Right ventricle myocardium inferior (tissue), 1 donor: ENCODE measurements around the gene CES3. TPM values are rescaled to one million over a fixed set of nuclear protein-coding genes. Genes with fewer than 3 reads are reported as not detected.
"Not testable (repeated sequence)": the region's sequence is repeated elsewhere in the genome, so short reads cannot be mapped to it uniquely, and the experiment has no call there.

Experiments used
- ATAC-seq: fragments of 200-7000 bp; cut with Tn5 transposase; one replicate; pipeline ENCODE4 v1.9.1; 2020; ENCODE audit warnings: mild to moderate bottlenecking, moderate library complexity
- DNase-seq: peaks from one replicate; pipeline ENCODE4 v3.0.0; 2021; ENCODE audit errors: missing footprints
- intact Hi-C: fragments of 100-400 bp; cut with DNase I; formaldehyde crosslinking; loops from one replicate; pipeline ENCODE4 v1.11.0; 2022
- total RNA-seq: library from RNA; stranded (reverse); fragmentation: NEBNext Ultra II Directional; extraction: Animal tissue kit (Norgen Biotek cat#: 25700); gene quantifications from one replicate; pipeline ENCODE4 v1.2.1, GENCODE V29; 2021
- donor health status: DM: no; HTN: yes; CAD: no; lungs with severe emphysema.

The CES3 gene
- total RNA-seq, 1 donor from 2014 or later = 0.78 TPM

GRCh38 chr16:66953462-66954096 is 7.5 kb upstream of the CES3 start:
- no peak for DNase-seq
- ATAC-seq = no peak
- intact Hi-C loops = no loop called here

- peak; percentile 76 for ATAC-seq
- peak; percentile 78 for DNase-seq
- intact Hi-C loops = no loop called here
Measured at GRCh38 chr16:66954097-66954659, 6.9 kb upstream of the CES3 start.

DNA sequence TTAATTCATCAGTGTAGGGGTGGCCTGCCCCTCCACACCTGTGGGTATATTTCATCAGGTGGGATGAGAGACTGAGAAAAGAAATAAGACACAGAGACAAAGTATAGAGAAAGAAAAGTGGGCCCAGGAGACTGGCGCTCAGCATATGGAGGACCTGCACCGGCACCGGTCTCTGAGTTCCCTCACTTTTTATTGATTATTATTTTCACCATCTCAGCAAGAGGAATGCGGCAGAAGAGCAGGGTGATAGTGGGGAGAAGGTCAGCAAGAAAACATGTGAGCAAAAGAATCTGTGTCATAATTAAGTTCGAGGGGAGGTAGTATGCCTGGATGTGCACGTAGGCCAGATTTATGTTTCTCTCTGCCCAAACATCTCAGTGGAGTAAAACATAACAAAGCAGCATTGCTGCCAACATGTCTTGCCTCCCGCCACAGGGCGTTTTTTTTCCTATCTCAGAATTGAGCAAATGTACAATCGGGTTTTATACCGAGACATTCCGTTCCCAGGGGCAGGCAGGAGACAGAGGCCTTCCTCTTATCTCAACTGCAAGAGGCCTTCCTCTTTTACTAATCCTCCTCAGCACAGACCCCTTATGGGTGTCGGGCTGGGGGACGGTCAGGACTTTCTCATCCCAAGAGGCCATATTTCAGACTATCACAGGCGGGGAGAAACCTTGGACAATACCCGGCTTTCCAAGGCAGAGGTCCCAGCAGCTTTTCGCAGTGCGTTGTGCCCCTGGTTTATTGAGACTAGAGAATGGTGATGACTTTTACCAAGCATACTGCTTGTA is 5.5 kb upstream of the CES3 start:
- ATAC-seq, DNase-seq, intact Hi-C loops: not testable (repeated sequence)

DNA sequence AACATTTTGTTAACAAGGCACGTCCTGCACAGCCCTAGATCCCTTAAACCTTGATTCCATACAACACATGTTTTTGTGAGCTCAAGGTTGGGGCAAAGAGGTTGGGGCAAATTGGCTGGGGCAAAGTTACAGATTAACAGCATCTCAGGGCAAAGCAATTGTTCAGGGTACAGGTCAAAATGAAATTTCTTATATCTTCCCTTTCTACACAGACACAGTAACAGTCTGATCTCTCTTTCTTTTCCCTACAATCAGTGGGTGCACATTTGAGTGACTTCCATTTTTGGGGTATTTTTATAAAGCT is 5.0 kb upstream of the CES3 start:
- DNase-seq, intact Hi-C loops, ATAC-seq: not testable (repeated sequence)

DNA sequence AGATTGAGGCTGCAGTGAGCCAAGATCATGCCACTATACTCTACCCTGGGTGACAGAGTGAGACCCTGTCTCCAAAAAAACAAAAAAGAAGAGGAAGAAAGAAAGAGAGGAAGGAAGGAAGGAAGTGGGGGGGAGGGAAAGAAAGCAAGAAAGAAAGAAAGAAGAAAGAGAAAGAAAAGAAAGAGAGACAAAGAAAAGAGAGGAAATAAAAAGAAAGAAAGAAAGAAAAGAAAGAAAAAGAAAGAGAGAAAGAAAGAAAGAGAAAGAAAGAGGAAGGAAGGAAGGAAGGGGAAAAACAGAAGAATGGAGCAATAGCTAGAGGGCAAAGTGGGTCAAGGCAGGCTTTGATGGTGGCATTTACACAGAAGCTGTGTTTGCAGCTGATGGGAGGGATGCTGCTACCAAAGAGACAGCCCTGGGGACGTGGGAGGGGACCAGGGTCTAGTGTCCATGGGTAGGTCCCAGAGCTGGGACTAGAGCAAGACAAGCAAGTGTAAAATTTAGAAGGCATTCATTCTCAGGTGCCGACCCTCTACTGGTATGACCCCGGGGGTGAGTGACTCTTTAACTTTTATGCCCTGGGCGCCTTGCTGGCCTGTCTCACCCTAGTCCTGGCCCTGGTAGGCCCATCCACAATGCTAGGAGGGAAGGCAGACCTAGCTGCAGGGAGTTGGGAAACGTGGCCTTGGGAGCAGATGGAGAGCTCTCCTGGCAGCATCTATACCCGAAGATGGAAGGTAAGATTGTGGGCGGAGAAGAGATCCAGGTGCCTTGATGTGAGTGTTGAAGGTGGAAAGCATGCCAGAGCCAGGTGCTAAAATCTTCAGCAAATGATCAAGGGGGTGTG is 2.0 kb upstream of the CES3 start:
- DNase-seq (no peak), ATAC-seq (no peak)
- intact Hi-C loops = no loop called here

GRCh38 chr16:66959704-66960161 is 1.3 kb upstream of the CES3 start:
- peak; percentile 78 for DNase-seq
- intact Hi-C loops = no loop called here
- peak; percentile 53 for ATAC-seq

- intact Hi-C loops = no loop called here
- ATAC-seq (no peak), DNase-seq (no peak)
Measured at GRCh38 chr16:66960270-66960669, 796 bp upstream of the CES3 start.

- DNase-seq (no peak), ATAC-seq (no peak)
- intact Hi-C loops = no loop called here
Measured at GRCh38 chr16:66961914-66962313, 848 bp downstream of the CES3 start.

DNA sequence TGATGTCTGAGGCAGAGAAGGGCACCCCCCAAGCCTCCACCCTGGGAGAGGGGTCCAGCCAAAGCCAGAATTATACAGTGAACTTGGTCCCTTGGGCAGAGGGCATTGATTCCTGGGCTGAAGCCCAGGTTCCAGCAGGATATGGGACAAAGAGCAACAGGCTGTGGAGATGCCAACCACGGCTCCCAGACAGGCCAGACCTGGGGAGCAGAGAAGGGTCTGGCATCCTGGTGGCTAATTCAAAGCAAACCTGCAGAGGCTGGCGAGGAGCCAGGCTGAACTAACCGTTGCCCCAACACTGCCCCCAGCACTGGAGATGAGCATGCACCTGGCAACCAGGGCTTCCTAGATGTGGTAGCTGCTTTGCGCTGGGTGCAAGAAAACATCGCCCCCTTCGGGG is 3.0 kb downstream of the CES3 start:
- DNase-seq (no peak), ATAC-seq (peak; percentile 37)
- intact Hi-C loops = no loop called here

- ATAC-seq = no peak
- intact Hi-C loops = no loop called here
- no peak for DNase-seq
Measured at GRCh38 chr16:66968847-66969246, 7.8 kb downstream of the CES3 start.

DNA sequence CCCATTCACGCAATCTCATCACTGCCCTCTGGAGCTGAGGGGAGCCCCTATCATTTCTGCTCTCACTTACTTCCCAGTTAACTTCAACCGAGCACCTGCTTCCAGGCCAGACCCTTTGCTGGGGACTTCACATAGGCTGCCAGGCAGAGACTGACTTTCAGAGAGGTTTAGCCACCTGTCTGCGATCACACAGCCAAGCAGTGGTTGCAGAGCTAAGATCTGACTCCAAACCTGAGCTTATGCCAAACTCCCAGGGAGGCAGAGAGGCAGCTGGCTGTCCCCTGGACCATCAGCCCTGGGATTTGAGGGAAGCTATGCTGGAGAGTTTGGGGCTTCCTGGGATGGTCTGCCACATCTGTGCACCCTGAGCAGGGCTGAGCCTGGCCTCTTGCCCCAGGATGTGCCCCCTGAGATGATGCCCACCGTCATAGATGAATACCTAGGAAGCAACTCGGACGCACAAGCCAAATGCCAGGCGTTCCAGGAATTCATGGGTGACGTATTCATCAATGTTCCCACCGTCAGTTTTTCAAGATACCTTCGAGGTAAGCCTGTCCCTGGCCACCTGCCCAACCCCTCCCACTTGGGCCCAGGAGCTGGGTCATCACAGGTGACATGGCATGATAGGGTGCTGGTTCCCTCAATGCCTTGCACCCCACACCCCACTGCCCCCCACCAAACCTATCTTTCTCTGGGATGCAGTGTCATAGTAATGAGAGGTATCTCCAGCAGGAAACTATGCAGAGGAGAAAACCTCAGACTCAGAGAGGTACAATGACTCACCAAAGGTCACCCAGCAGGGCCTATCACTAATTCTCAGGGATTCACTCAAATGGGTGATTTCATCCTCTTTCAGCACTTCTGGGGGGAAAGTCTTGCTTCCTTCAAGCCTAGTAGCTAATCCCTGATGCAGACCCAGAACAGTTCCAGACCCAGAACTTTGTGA is 10.0 kb downstream of the CES3 start:
- DNase-seq (no peak), ATAC-seq (no peak)
- intact Hi-C loops = loop anchor here (10.0 kb wide), 1 partner anchor 314 kb away; no protein-coding TSS in a partner anchor

DNA sequence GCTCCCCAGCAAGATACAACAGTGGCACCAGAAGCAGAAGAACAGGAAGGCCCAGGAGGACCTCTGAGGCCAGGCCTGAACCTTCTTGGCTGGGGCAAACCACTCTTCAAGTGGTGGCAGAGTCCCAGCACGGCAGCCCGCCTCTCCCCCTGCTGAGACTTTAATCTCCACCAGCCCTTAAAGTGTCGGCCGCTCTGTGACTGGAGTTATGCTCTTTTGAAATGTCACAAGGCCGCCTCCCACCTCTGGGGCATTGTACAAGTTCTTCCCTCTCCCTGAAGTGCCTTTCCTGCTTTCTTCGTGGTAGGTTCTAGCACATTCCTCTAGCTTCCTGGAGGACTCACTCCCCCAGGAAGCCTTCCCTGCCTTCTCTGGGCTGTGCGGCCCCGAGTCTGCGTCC is 11.9 kb downstream of the CES3 start:
- DNase-seq (no peak), ATAC-seq (no peak)
- intact Hi-C loops = loop anchor here (10.0 kb wide), 1 partner anchor 312 kb away; no protein-coding TSS in a partner anchor

GRCh38 chr16:66973716-66974115 is 12.7 kb downstream of the CES3 start:
- ATAC-seq (no peak), DNase-seq (no peak)
- intact Hi-C loops = loop anchor here (10.0 kb wide), 1 partner anchor 311 kb away; no protein-coding TSS in a partner anchor

- not testable (repeated sequence) for ATAC-seq, DNase-seq
- intact Hi-C loops = loop anchor here (10.0 kb wide), 1 partner anchor 310 kb away; no protein-coding TSS in a partner anchor
Measured at GRCh38 chr16:66974156-66974931, 13.3 kb downstream of the CES3 start.

DNA sequence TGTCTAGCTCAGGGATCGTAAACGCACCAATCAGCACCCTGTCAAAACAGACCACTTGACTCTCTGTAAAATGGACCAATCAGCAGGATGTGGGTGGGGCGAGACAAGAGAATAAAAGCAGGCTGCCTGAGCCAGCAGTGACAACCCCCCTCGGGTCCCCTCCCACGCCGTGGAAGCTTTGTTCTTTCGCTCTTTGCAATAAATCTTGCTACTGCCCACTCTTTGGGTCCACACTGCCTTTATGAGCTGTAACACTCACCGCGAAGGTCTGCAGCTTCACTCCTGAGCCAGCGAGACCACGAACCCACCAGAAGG is 13.8 kb downstream of the CES3 start:
- not testable (repeated sequence) for DNase-seq, ATAC-seq
- intact Hi-C loops = loop anchor here (5.0 to 10.0 kb wide), 2 partner anchors 127 to 310 kb away; no protein-coding TSS in a partner anchor

GRCh38 chr16:66975302-66975893 is 14.3 kb downstream of the CES3 start:
- DNase-seq (no peak), ATAC-seq (no peak)
- intact Hi-C loops = loop anchor here (5.0 to 10.0 kb wide), 2 partner anchors 127 to 309 kb away; no protein-coding TSS in a partner anchor

DNA sequence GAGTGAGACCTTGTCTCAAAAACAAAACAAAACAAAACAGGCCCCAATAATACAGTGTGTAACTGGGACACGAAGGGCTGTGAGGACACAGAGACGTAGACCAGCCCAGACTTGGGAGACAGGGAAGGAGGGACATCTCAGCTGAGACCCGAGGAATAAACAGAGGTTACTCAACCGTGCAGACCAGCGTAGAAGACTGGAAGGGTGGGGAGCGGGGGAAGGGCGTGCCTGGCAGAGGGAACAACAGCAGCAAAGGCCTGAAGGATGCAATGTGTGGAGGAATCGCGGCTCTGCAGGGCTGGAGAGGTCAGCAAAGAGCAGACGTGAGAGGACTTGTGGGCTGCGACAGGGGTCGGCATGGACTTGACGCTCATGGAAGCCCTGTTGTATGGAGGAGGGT is 15.7 kb downstream of the CES3 start:
- DNase-seq (no peak), ATAC-seq (no peak)
- intact Hi-C loops = loop anchor here (1.0 to 10.0 kb wide), 4 partner anchors 126 to 308 kb away; no protein-coding TSS in a partner anchor
